Activated T-cell treated with anti-CD3 and anti-CD28 coated beads, Interleukin-2, amount 50 U/mL, for 48 hours (primary cell): Measurements from ENCODE around the gene FBN1.

Experiments
- DNase-seq, 2 experiments: peaks; one replicate each; pipeline ENCODE4 v3.0.0-alpha.2; 2020

The FBN1 gene

DNA sequence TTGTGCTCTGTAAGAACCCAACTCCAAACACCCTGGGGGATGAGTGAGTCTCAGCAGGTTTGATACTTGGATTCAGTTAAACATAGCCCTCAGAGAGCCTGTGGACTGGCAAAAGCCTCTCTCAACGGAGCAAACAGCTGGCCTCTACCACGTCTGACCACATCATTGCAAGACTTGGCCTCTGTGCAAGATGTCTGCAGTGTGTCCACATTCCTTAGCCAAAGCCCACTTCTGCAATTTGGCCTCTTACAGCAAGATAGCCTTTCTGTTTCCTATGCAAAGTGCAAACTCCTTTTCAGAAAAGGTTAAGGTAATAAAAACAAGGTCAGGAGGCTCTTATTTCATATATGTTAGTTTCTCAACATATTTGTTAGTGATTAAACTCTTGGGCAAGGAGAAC is 27.9 kb downstream of the FBN1 start:
- no peak for DNase-seq

GRCh38 chr15:48616216-48616615 is 29.3 kb downstream of the FBN1 start:
- no peak for DNase-seq

DNA sequence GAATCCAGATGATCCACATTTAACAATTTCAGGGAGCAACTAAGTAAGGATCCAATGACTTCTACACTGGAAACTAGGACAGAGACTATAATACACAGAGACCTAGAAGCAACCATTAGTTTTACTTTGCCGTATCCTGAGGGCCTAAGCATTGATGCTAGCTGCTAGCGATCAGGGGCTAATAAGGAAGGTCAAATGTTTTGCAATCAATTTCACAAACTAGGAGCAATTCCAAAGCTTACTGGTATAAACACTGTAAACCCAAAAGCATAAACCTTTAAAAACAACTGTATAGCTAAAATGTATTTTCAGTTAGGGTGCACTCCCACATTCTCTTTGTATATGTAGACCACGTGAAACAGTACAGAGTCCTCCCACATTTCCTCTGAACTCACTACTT is 31.5 kb downstream of the FBN1 start:
- no peak for DNase-seq

- DNase-seq = no peak
Measured at GRCh38 chr15:48609486-48609885, 36.0 kb downstream of the FBN1 start.

GRCh38 chr15:48607846-48608245 is 37.7 kb downstream of the FBN1 start:
- DNase-seq = no peak

DNA sequence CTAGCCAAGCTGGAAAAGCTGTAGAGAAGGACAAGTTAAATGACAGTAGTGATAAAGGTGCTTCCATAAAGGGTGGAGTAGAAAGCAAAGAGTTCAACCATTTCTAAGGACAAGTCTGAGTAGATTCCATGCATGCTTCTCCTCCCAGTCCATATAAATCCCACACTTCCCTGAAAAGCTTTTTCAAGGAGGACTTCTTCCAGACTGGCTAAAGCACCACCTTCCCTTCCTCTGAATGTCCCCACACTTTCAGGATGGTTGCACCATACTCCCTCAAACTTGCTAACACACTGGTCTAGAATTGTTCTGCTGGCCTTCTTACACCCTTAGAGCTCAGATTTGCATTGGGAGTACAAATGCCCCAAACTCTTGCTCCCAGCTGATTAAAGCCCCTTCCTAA is 40.9 kb downstream of the FBN1 start:
- no peak for DNase-seq

GRCh38 chr15:48603922-48604321 is 41.6 kb downstream of the FBN1 start:
- no peak for DNase-seq

DNA sequence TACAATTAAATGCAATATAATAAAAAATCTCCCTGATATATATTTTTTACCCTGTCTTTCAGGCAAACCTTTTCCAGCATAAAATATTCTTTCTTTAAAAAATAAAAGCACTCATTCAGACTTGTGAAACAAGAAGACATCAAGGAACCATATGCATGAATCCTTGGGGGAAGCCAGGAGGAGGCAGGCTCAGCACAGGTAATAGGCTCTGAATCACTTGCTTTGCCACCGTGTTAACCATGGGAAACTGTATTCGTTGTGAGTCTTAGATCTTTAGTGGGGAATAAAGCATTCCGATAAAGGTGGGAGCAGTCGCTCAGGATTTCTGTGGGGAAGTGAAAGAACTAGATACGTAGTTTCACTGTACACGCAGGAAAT is 42.4 kb downstream of the FBN1 start:
- no peak for DNase-seq

DNA sequence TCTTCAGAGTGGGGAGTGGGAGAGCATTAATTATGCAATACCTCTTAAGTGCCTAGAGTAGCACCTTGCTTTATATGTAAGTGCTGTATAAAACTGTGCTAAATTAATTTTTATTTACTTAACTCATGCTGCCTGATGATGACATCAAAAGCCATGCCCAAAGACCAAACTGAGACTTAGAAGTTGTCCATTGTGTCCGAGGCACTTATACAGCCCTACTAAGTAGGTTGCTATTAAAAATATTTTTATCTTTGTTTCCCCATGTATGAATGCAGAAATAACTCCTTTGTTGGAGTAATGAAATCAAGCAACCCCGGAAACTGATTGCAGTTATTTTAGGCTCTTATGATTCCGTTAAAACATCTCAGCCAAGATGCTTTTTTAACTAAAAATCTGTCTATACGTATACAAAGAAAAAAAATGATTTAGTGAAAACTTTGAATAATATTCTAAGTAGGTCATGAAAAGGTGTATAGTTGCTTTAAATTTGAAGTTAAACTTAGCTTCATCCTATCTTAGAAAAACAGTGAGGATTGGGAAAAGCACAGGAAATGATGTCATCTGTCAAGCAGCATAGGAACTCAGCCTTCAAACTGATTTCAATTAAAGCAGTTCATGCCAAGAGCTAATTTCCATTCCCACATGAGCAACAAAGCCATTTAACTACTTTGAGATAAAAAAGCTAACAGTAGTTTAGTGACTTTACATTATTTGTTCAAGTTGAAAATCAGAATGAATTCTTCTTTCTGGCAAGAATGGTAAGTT is 43.0 kb downstream of the FBN1 start:
- no peak for DNase-seq

GRCh38 chr15:48601095-48601494 is 44.4 kb downstream of the FBN1 start:
- no peak for DNase-seq

DNA sequence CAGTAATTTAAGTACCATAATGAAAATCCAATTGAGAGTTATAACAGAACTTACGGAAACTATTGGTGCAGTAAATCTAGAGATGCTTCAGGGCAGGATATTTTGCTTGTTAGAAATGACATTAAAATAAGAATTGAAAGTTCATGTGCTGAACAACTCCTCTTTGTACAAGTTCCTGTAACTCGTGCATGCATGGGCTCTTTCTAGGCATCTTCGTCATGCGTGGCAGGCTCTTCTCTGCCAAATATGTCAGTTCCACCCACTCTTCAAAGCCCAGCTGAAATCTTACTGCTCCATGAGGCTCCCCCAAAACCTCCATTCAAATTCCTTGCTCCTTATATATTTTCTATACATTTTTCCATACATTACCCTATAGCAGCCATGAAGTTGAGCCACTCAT is 48.7 kb downstream of the FBN1 start:
- DNase-seq = no peak

DNA sequence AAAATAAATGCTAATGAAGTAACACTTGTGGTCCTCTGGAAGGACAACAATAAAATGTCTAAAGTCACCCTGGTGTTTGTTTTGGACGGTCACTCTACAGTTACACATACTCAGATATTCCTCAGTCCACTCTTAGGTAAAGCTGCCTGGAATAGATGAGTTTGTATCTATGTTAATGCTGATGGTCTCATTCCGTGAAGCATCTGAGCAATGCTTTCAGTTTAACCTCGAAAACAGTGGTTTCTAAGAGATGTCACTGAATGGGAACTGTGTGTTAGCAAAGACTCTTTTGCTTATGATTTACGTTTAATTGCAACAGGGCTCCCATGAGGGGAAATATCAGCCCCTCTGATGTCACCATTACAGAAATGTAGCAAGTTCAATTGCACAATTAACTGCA is 49.1 kb downstream of the FBN1 start:
- DNase-seq = no peak

DNA sequence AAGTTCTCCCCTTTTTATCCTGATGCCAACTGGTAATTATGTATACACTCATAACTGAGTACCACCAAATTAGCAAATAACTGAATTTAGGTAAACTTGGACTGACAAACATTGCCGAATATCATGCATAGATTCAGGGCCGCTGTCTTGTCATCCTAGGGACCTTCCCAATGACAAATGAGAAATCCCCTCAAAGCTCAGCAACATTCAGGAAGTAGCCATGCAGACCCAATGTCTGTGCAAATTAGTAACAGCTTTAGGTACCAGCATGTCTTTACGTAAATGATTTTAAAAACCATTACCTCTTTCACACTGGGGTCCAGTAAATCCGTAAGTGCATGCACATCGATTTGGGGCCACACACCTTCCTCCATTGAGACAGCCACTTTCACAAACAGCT is 49.5 kb downstream of the FBN1 start:
- no peak for DNase-seq

GRCh38 chr15:48592933-48593332 is 52.6 kb downstream of the FBN1 start:
- no peak for DNase-seq

DNA sequence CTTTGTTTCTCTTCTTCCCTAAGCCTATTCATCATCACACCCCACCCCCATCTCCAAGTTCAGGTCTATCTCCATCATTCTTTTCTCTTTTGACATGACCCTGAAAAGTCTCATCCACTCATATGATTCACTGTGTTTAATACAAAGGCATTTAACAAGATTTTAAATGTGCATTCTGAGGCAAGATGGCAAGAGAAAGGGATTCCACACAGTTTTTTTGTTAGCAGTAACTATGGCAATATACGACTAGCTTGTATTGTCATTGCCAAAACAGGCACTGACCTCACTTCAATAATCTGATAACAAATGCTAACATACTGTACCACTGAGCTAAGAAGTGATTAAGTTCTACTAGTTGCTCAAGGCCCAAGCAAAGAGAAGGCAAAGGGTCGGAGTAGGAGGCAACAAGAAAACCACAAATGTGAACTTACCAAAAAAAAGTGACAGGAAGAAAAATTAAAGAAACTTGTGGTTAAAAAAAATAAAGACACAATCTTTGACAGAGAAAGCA is 53.2 kb downstream of the FBN1 start:
- DNase-seq = no peak

DNA sequence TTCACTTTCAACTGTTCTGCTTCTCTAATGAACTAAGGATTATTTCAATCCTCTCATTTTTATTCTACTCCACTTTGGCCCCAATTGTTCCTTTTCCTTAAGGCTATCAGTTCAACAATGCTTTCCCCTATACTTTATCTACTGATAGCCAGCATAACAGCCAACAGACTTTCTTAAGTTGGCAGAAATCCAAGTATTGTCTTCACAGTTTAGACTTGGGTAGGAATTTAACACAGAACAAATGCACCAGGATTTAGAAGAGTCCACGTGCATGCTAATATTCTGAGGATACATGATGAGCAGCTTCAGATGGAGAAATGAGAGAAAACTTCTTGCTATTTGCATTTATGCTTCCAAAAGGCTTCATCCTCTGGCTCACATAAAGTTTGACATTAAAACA is 54.8 kb downstream of the FBN1 start:
- DNase-seq = no peak

DNA sequence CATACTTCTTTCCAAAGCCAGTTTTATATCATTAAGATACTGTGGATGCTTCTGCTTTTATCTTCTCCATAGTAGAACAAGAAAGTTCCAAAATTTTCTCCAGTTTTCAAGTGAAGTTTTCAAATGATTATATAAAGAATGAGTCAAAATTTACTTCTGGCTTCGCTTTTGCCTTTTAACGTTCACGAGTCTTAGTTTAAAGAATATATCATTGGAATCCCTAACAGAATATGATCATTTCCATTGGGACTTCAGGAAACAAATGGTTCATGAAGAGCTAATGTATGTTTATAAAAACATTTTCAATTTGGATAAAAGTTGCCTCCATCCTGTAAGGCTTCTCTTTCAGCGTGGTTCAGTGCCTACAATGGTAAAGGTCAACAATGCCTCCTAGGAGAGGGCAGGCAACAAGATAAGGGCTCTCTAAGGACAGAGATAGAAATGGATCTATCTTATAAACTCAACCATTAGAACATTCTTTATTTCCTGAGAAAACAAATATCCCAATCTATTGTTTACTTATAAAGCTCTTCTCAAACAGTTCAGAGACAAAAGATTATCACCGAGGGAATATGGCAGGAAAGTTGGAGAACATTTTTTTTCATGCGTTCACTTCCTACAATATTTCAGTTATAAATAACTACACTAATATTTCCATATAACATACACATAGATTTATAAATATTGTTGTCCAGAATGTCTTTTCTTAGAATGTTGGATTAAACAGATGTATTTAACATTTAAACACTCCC is 60.5 kb downstream of the FBN1 start:
- no peak for DNase-seq

- DNase-seq = no peak
Measured at GRCh38 chr15:48584090-48584811, 61.3 kb downstream of the FBN1 start.

- DNase-seq = no peak
Measured at GRCh38 chr15:48582452-48583247, 62.9 kb downstream of the FBN1 start.

- DNase-seq = no peak
Measured at GRCh38 chr15:48581219-48581618, 64.3 kb downstream of the FBN1 start.

GRCh38 chr15:48580736-48581135 is 64.8 kb downstream of the FBN1 start:
- no peak for DNase-seq

DNA sequence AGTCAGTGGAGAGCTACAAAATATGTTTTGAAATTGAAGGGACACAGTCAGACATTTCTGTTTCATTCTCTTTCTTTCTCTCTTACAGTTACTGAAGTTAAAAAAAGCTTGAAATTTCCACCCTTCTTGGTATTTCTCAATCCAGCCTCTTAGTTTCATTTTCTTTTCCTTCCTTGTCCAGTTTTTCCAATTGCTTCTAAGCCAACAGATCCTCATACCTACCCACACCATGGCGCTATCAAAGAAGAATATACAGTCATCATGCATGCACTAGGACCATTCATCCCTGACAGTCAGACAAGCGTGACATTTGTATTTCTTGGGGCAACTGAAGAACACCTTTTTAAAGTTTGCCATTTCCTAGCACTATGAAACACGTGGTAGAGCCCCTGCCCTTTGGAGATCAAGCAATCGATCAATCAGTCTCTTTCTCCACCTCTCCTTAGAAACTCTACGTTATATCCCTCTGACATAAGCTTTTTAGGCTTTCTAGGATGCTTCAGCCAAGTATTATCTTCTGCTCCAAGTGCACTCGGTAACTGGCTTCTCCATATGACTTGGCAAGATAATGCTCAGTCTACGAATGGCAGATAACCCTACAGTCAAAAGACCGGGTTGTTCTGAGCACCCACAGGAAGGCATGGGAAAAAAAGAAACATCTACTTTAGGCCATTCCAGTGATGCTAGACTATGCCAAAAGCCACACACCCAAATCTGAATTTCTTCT is 65.4 kb downstream of the FBN1 start:
- no peak for DNase-seq
